B cell (primary cell): ENCODE data around the gene TMEM37.

Experiments used
- CTCF ChIP-seq: fragments of 200-600 bp; IDR thresholded peaks from one replicate; pipeline ENCODE4 v1.8.0; 2022; ENCODE audit warnings: antibody characterized with exemption, mild to moderate bottlenecking
- EZH2 ChIP-seq: IDR thresholded peaks from 2 replicates; pipeline ENCODE4 v1.6.1; 2012; ENCODE audit warnings: borderline replicate concordance, low read depth, mild to moderate bottlenecking, moderate library complexity, low read length; ENCODE audit not compliant: insufficient read depth, poor library complexity, severe bottlenecking

- TF ChIP-seq CTCF: no peak
- TF ChIP-seq EZH2: no peak
Observed at GRCh38 chr2:119473621-119474370, 42.1 kb downstream of the TMEM37 start.
